GM19193 (cell line): Measurements from ENCODE around the gene PCDHGC4.

ENCODE experiments used
- POLR2A ChIP-seq: IDR thresholded peaks from 4 replicates; pipeline ENCODE4 v1.6.1; 2011; ENCODE audit not compliant: insufficient read depth, insufficient read length; ENCODE audit errors: extremely low read depth

PCDHGC4 gene

GRCh38 chr5:141484641-141485311, at the start of gene PCDHGC4:
Gene PCDHGC4 (plus strand): TSS chr5:141485030. CDS start chr5:141485174, 144 bp downstream.
- no peak for TF ChIP-seq POLR2A

GRCh38 chr5:141437221-141437620, 47.6 kb upstream of the PCDHGC4 start:
- TF ChIP-seq POLR2A: no peak

DNA sequence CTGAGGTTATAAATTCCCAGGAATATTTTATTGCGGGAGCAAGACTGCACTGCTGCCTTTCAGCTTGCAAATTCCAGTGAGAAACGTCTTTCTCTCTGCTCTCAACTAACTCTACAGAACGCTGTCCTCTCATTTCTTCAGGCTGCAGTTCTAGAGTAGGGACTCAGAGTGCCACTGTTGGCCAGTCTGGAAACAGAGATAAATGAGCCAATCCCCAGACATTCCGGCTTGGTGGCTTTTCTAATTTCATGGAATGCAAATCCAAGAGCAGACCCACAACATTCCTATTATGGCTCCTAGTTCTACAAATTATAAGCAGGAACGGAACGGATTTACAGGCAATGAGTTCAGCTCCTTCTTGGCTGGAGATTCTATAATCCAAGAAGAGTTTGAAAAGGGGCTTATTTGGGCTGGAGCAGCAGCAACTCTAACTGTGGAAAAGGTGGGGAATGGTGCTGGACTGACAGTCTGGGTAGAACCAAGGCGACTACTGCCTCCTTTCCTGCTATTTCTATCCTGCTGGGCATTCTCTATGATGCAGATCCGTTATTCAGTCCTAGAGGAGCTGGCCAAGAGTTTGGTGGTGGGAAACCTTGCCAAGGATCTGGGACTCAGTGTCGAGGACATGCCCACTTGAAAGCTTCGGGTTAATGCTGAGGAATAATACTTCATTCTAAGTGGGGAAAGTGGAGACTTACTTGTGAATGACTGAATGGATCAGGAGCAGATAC, 45.3 kb upstream of the PCDHGC4 start:
- TF ChIP-seq POLR2A: no peak

- no peak for TF ChIP-seq POLR2A
These were observed 44.5 kb upstream of the PCDHGC4 start for GRCh38 chr5:141440341-141440740.

DNA sequence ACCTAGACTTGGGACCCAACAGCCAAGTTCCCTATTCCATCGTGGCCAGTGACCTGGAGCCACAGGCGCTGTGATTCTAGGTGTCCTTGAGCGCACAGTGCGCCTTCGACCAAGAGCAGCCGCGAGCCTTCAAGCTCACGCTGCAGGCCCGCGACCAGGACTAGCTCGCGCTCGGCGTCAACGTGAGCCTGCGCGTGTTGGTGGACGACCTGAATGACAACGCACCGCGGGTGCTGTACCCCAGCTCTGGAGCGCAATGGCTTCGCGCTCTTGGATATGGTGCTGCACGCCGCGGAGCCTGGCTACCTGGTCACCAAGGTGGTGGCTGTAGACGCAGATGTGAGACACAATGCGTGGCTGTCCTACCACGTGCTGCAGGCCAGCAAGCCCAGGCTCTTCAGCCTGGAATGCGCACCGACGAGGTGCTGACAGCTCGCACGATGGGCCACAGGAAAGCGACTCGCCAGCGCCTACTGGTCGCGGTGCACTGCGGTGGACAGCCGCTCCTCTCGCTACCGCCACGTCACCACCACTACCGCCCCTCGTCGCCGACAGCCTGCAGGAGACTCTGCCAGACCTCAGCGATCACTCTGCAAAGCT, 43.2 kb upstream of the PCDHGC4 start:
- TF ChIP-seq POLR2A: no peak

- no peak for TF ChIP-seq POLR2A
These were observed 19.5 kb upstream of the PCDHGC4 start for GRCh38 chr5:141465351-141465750.

DNA sequence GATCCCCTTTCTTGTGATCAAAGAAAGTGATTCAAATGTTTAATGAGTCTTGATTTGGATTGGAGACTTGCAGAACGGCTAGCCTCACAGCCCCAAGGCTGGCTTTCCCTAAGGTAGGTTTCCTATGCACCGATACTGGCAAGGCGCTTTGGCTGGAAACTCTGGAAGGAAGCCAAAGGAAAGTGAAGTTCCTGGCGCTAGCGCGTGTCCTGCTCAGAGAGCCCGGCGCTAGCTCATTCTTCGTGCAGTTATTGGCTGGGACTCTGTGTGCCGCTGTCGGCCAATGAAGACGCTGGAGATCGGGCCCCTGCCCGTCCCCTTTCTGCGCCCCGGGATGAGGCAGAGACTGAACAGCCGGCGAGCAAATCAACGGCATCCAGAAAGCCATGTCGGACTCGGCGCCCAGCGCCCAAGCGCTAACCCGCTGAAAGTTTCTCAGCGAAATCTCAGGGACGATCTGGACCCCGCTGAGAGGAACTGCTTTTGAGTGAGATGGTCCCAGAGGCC, 9.2 kb upstream of the PCDHGC4 start, which contains the start of gene PCDHGC3:
TSS of gene PCDHGC3 (plus strand) at position 342 of the 507 bp plus-strand sequence. CDS start at position 493, 151 bp downstream.
- TF ChIP-seq POLR2A: no peak

DNA sequence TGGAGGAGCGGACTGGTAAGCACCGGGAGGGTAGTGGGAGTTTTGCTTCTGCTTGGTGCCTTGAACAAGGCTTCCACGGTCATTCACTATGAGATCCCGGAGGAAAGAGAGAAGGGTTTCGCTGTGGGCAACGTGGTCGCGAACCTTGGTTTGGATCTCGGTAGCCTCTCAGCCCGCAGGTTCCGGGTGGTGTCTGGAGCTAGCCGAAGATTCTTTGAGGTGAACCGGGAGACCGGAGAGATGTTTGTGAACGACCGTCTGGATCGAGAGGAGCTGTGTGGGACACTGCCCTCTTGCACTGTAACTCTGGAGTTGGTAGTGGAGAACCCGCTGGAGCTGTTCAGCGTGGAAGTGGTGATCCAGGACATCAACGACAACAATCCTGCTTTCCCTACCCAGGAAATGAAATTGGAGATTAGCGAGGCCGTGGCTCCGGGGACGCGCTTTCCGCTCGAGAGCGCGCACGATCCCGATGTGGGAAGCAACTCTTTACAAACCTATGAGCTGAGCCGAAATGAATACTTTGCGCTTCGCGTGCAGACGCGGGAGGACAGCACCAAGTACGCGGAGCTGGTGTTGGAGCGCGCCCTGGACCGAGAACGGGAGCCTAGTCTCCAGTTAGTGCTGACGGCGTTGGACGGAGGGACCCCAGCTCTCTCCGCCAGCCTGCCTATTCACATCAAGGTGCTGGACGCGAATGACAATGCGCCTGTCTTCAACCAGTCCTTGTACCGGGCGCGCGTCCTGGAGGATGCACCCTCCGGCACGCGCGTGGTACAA, 8.5 kb upstream of the PCDHGC4 start:
- TF ChIP-seq POLR2A: no peak

DNA sequence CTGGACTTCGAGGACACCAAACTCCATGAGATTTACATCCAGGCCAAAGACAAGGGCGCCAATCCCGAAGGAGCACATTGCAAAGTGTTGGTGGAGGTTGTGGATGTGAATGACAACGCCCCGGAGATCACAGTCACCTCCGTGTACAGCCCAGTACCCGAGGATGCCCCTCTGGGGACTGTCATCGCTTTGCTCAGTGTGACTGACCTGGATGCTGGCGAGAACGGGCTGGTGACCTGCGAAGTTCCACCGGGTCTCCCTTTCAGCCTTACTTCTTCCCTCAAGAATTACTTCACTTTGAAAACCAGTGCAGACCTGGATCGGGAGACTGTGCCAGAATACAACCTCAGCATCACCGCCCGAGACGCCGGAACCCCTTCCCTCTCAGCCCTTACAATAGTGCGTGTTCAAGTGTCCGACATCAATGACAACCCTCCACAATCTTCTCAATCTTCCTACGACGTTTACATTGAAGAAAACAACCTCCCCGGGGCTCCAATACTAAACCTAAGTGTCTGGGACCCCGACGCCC, 7.7 kb upstream of the PCDHGC4 start:
- no peak for TF ChIP-seq POLR2A

DNA sequence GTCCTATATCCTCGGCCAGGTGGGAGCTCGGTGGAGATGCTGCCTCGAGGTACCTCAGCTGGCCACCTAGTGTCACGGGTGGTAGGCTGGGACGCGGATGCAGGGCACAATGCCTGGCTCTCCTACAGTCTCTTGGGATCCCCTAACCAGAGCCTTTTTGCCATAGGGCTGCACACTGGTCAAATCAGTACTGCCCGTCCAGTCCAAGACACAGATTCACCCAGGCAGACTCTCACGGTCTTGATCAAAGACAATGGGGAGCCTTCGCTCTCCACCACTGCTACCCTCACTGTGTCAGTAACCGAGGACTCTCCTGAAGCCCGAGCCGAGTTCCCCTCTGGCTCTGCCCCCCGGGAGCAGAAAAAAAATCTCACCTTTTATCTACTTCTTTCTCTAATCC, 7.0 kb upstream of the PCDHGC4 start:
- TF ChIP-seq POLR2A: no peak

DNA sequence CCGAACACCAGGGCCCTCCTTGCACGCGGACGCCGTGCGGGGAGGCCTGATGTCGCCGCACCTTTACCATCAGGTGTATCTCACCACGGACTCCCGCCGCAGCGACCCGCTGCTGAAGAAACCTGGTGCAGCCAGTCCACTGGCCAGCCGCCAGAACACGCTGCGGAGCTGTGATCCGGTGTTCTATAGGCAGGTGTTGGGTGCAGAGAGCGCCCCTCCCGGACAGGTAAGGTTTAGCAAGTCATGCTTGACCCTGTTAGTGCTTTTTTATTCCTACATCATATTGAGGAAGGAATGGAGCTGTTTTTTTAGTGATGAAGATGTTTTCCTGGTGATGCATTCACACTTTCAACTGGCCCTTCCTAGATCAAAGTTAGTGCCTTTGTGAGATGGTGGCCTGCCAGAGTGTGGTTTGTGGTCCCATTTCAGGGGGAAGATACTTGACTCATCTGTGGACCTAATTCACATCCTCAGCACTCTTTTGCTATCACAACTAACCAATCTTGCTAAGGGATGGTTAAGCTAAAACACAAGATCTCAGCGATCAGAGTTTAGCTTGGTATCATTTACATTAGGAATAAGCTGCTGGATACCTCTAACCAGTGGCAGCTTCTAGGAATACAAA, 6.4 kb upstream of the PCDHGC4 start:
- no peak for TF ChIP-seq POLR2A

GRCh38 chr5:141479776-141480175, 5.1 kb upstream of the PCDHGC4 start:
- TF ChIP-seq POLR2A: no peak

DNA sequence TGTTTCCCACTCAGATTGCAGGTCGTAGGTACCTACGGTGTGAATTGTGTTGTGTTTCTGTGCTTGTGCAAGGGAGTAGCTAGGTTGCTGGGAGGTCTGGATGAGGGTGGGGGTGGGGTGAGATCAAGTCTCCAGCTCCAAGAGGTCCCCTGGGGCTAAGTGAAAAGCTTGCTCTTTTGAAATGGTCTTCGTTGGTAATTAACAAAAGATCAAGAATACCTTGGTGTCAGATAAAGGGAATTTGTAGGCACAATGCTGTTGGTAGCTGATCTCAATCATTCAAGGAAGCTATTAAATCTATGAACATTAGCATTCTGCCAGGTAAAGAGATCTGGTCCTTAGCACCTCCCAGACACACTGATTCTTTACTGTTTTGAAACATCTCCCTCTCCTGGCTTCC, 928 bp upstream of the PCDHGC4 start:
- TF ChIP-seq POLR2A: no peak

GRCh38 chr5:141484310-141484640, 555 bp upstream of the PCDHGC4 start:
- no peak for TF ChIP-seq POLR2A
